Vagina (tissue), 2 donors: ENCODE results near the gene TPGS1. TPM values are rescaled to one million over a fixed set of nuclear protein-coding genes. Genes with fewer than 3 reads are reported as not detected.

ENCODE experiments used
- DNase-seq, 2 donors: peaks; one replicate each; pipeline ENCODE4 v3.0.0-alpha.2; 2017; ENCODE audit errors: extremely low spot score in 2 of 2
- H3K27ac ChIP-seq: fragments of 200-600 bp; sonication (generic); one replicate; pipeline ENCODE4 v1.5.1; 2019
- H3K27me3 ChIP-seq: fragments of 200-600 bp; sonication (generic); one replicate; pipeline ENCODE4 v1.5.1; 2019
- H3K36me3 ChIP-seq, 2 donors: fragments of 200-600 bp; sonication (generic); one replicate each; pipeline ENCODE4 v1.5.1; 2017 to 2019
- H3K4me1 ChIP-seq: fragments of 200-600 bp; sonication (generic); one replicate; pipeline ENCODE4 v1.5.1; 2019
- H3K4me3 ChIP-seq, 2 donors: fragments of 200-600 bp; sonication (generic); 1 replicate in 1 of 2; 2 replicates in 1 of 2; pipeline ENCODE4 v1.5.1; 2016 to 2019
- H3K9me3 ChIP-seq: fragments of 200-600 bp; sonication (generic); one replicate; pipeline ENCODE4 v1.5.1; 2019
- CTCF ChIP-seq, 3 experiments: fragments of 450-650 bp in 2 of 3; fragments of 200-600 bp in 1 of 3; sonication (generic) in 1 of 3; IDR thresholded peaks; one replicate each; pipeline ENCODE4 v1.5.1; 2017 to 2019; ENCODE audit warnings: antibody characterized with exemption in 3 of 3, mild to moderate bottlenecking in 2 of 3, moderate library complexity in 2 of 3
- POLR2A ChIP-seq, 2 donors: fragments of 450-650 bp; IDR thresholded peaks; one replicate each; pipeline ENCODE4 v1.6.1; 2017; ENCODE audit warnings: antibody characterized with exemption in 2 of 2, mild to moderate bottlenecking in 2 of 2, moderate library complexity in 2 of 2
- POLR2AphosphoS5 ChIP-seq, 2 donors: sonication (generic); formaldehyde crosslinking; IDR thresholded peaks; one replicate each; pipeline ENCODE4 v1.9.0; 2017; ENCODE audit warnings: antibody characterized with exemption in 2 of 2, mild to moderate bottlenecking in 2 of 2, low read depth in 1 of 2; ENCODE audit not compliant: insufficient read depth in 1 of 2
- intact Hi-C: fragments of 100-400 bp; cut with DNase I; formaldehyde crosslinking; loops from one replicate; pipeline ENCODE4 v1.15.1; 2023
- total RNA-seq: library from RNA; depleted of rRNA; stranded (reverse); fragments of >200 nt; gene quantifications from one replicate; pipeline ENCODE4 v1.2.3, GENCODE V29; 2016

The TPGS1 gene
- total RNA-seq, 1 donor from 2014 or later = 39.5 TPM

GRCh38 chr19:460877-461720 lies 46.2 kb upstream of the TPGS1 start, which contains the start of gene SHC2:
Gene SHC2, minus strand, starts transcription at chr19:461033. Its CDS starts 37 bp downstream, at chr19:460996.
- TF ChIP-seq POLR2A (IDR thresholded peaks at IDR 0.05) = peak in 1 of 2 donors; percentile 63
- no peak for TF ChIP-seq CTCF (IDR thresholded peaks at IDR 0.05)
- Histone ChIP-seq H3K27ac (peak within 1 kb of the TSS; percentile 79), H3K27me3 (no peaks in the 10 kb centered on the region), H3K36me3 (no peaks in the 10 kb centered on the region), H3K9me3 (no peaks in the 10 kb centered on the region), H3K4me1 (peaks cover 24% of the 10 kb centered on the region), H3K4me3 (peak within 1 kb of the TSS; percentile 68 to 81)
- intact Hi-C loops = no loop called here
- no peak for DNase-seq

GRCh38 chr19:461721-462551 lies 45.4 kb upstream of the TPGS1 start:
- Histone ChIP-seq H3K9me3 (no peaks in the 10 kb centered on the region), H3K27ac (peak overlapping the region; percentile 66), H3K4me1 (peaks cover 24% of the 10 kb centered on the region), H3K27me3 (no peaks in the 10 kb centered on the region), H3K4me3 (peak overlapping the region; percentile 44 to 81), H3K36me3 (no peaks in the 10 kb centered on the region)
- TF ChIP-seq POLR2AphosphoS5 (IDR thresholded peaks at IDR 0.05; ENCODE audit: insufficient read depth in 1 of 2, low read depth in 1 of 2) = peak in 1 of 2 donors; percentile 60
- TF ChIP-seq POLR2A (IDR thresholded peaks at IDR 0.05) = no peak
- intact Hi-C loops = no loop called here
- DNase-seq = no peak

GRCh38 chr19:463483-464207 lies 43.7 kb upstream of the TPGS1 start:
- DNase-seq = no peak
- H3K27ac ChIP-seq = no peak overlapping the region
- TF ChIP-seq POLR2AphosphoS5 (IDR thresholded peaks at IDR 0.05; ENCODE audit: insufficient read depth in 1 of 2, low read depth in 1 of 2) (no peak), POLR2A (IDR thresholded peaks at IDR 0.05) (no peak), CTCF (IDR thresholded peaks at IDR 0.05) (no peak)
- no peaks in the 10 kb centered on the region for H3K27me3 ChIP-seq
- no peaks in the 10 kb centered on the region for H3K36me3 ChIP-seq
- H3K9me3 ChIP-seq = no peaks in the 10 kb centered on the region
- peaks cover 24% of the 10 kb centered on the region for H3K4me1 ChIP-seq
- intact Hi-C loops = no loop called here
- no peak overlapping the region for H3K4me3 ChIP-seq

- Histone ChIP-seq H3K27me3 (no peaks in the 10 kb centered on the region), H3K9me3 (no peaks in the 10 kb centered on the region), H3K4me3 (no peak overlapping the region), H3K4me1 (peaks cover 24% of the 10 kb centered on the region), H3K27ac (no peak overlapping the region), H3K36me3 (no peaks in the 10 kb centered on the region)
- no peak for TF ChIP-seq POLR2A (IDR thresholded peaks at IDR 0.05)
- TF ChIP-seq CTCF (IDR thresholded peaks at IDR 0.05) = no peak
- no peak for TF ChIP-seq POLR2AphosphoS5 (IDR thresholded peaks at IDR 0.05; ENCODE audit: insufficient read depth in 1 of 2, low read depth in 1 of 2)
- DNase-seq = no peak
- intact Hi-C loops = no loop called here
Measured at GRCh38 chr19:464208-464545, 43.1 kb upstream of the TPGS1 start.
